Breast epithelium (tissue), 4 donors: ENCODE data around the gene GRIA3. TPM values are rescaled to one million over a fixed set of nuclear protein-coding genes. Genes with fewer than 3 reads are reported as not detected.

ENCODE experiments used
- DNase-seq, 2 donors: peaks; one replicate each; pipeline ENCODE4 v3.0.0-alpha.2; 2019; ENCODE audit warnings: low spot score in 2 of 2
- H3K27ac ChIP-seq, 2 donors: fragments of 200-600 bp; sonication (generic) in 1 of 2; one replicate each; pipeline ENCODE4 v1.5.1; 2016 to 2019; ENCODE audit warnings: mild to moderate bottlenecking in 1 of 2
- H3K27me3 ChIP-seq, 2 donors: fragments of 200-600 bp; sonication (generic) in 1 of 2; one replicate each; pipeline versions ENCODE4 v1.5.1 to v1.6.0; 2017 to 2019; ENCODE audit warnings: control low read depth in 1 of 2, mild to moderate bottlenecking in 1 of 2
- H3K36me3 ChIP-seq: fragments of 200-600 bp; one replicate; pipeline ENCODE4 v1.5.1; 2019
- H3K4me1 ChIP-seq, 2 donors: fragments of 200-600 bp; sonication (generic); one replicate each; pipeline ENCODE4 v1.5.1; 2016 to 2019; ENCODE audit warnings: control low read depth in 1 of 2
- H3K4me3 ChIP-seq, 3 donors: fragments of 200-600 bp; sonication (generic); 1 replicate in 2 of 3; 2 replicates in 1 of 3; pipeline ENCODE4 v1.5.1; 2016 to 2019; ENCODE audit warnings: mild to moderate bottlenecking in 3 of 3, moderate library complexity in 2 of 3
- H3K9me3 ChIP-seq, 2 donors: fragments of 200-600 bp; sonication (generic) in 1 of 2; one replicate each; pipeline ENCODE4 v1.5.1; 2016 to 2019; ENCODE audit warnings: control low read depth in 1 of 2
- CTCF ChIP-seq, 3 donors: fragments of 450-650 bp; IDR thresholded peaks; one replicate each; pipeline ENCODE4 v1.5.1; 2016 to 2017; ENCODE audit warnings: antibody characterized with exemption in 3 of 3, mild to moderate bottlenecking in 3 of 3, moderate library complexity in 3 of 3
- POLR2A ChIP-seq: fragments of 450-650 bp; IDR thresholded peaks from one replicate; pipeline ENCODE4 v1.6.1; 2016; ENCODE audit warnings: antibody characterized with exemption, mild to moderate bottlenecking, moderate library complexity
- POLR2AphosphoS5 ChIP-seq, 3 donors: sonication (generic); formaldehyde crosslinking; IDR thresholded peaks; one replicate each; pipeline ENCODE4 v1.6.1; 2017; ENCODE audit warnings: antibody characterized with exemption in 3 of 3
- intact Hi-C: fragments of 100-400 bp; cut with DNase I; formaldehyde crosslinking; loops from one replicate; pipeline ENCODE4 v1.15.1; 2023; ENCODE audit warnings: low total_unique reads
- total RNA-seq, 3 donors: library from RNA; depleted of rRNA; stranded (reverse); fragments of >200 nt; gene quantifications; one replicate each; pipeline ENCODE4 v1.1.0, GENCODE V29; 2016

Gene GRIA3
- total RNA-seq, 3 donors from 2014 or later = 0.98 to 2.6 (median 1.9) TPM

GRCh38 chrX:123310112-123310511, 126.0 kb downstream of the GRIA3 start:
- H3K27me3 ChIP-seq = peaks cover 0 to 4% of the 10 kb centered on the region in 2 donors
- intact Hi-C loops = no loop called here
- no peaks in the 10 kb centered on the region for H3K4me1 ChIP-seq
- H3K36me3 ChIP-seq = no peaks in the 10 kb centered on the region
- DNase-seq = no peak
- no peak overlapping the region for H3K4me3 ChIP-seq
- TF ChIP-seq POLR2AphosphoS5 (IDR thresholded peaks at IDR 0.05) = no peak
- TF ChIP-seq CTCF (IDR thresholded peaks at IDR 0.05) = no peak
- TF ChIP-seq POLR2A = no peak
- no peak overlapping the region for H3K27ac ChIP-seq
- H3K9me3 ChIP-seq = no peaks in the 10 kb centered on the region

- Histone ChIP-seq H3K9me3 (no peaks in the 10 kb centered on the region), H3K27ac (no peak overlapping the region)
Measured at GRCh38 chrX:123311486-123311885, 127.4 kb downstream of the GRIA3 start.

GRCh38 chrX:123313486-123313885, 129.4 kb downstream of the GRIA3 start:
- intact Hi-C loops = no loop called here
- TF ChIP-seq CTCF (IDR thresholded peaks at IDR 0.05) (no peak), POLR2AphosphoS5 (IDR thresholded peaks at IDR 0.05) (no peak), POLR2A (no peak)
- Histone ChIP-seq H3K27ac (no peak overlapping the region), H3K4me3 (no peak overlapping the region), H3K36me3 (no peaks in the 10 kb centered on the region), H3K9me3 (no peaks in the 10 kb centered on the region), H3K27me3 (peaks cover 0 to 4% of the 10 kb centered on the region in 2 donors), H3K4me1 (no peaks in the 10 kb centered on the region)
- no peak for DNase-seq

More at GRCh38 chrX:123311486-123311885, 127.4 kb downstream of the GRIA3 start:
- TF ChIP-seq CTCF (IDR thresholded peaks at IDR 0.05) (no peak), POLR2AphosphoS5 (IDR thresholded peaks at IDR 0.05) (no peak), POLR2A (no peak)
- H3K4me1 ChIP-seq = no peaks in the 10 kb centered on the region
- H3K36me3 ChIP-seq = no peaks in the 10 kb centered on the region
- no peak overlapping the region for H3K4me3 ChIP-seq
- intact Hi-C loops = no loop called here
- DNase-seq = no peak
- H3K27me3 ChIP-seq = peaks cover 0 to 4% of the 10 kb centered on the region in 2 donors

- H3K36me3 ChIP-seq = no peaks in the 10 kb centered on the region
- TF ChIP-seq CTCF (IDR thresholded peaks at IDR 0.05) (no peak), POLR2A (no peak), POLR2AphosphoS5 (IDR thresholded peaks at IDR 0.05) (no peak)
- no peaks in the 10 kb centered on the region for H3K9me3 ChIP-seq
- intact Hi-C loops = no loop called here
- no peak for DNase-seq
- no peak overlapping the region for H3K4me3 ChIP-seq
- H3K27ac ChIP-seq = no peak overlapping the region
- H3K27me3 ChIP-seq = peaks cover 0 to 6% of the 10 kb centered on the region in 2 donors
- no peaks in the 10 kb centered on the region for H3K4me1 ChIP-seq
Measured at GRCh38 chrX:123320622-123321021, 136.5 kb downstream of the GRIA3 start.

- Histone ChIP-seq H3K9me3 (no peaks in the 10 kb centered on the region), H3K27me3 (peaks cover 0 to 6% of the 10 kb centered on the region in 2 donors), H3K36me3 (no peaks in the 10 kb centered on the region), H3K4me1 (no peaks in the 10 kb centered on the region), H3K4me3 (no peak overlapping the region), H3K27ac (no peak overlapping the region)
- TF ChIP-seq CTCF (IDR thresholded peaks at IDR 0.05) (no peak), POLR2A (no peak), POLR2AphosphoS5 (IDR thresholded peaks at IDR 0.05) (no peak)
- intact Hi-C loops = no loop called here
- no peak for DNase-seq
Measured at GRCh38 chrX:123322536-123322935, 138.5 kb downstream of the GRIA3 start.
